Measurements from ENCODE around the gene ASPSCR1. TPM values are rescaled to one million over a fixed set of nuclear protein-coding genes. Genes with fewer than 3 reads are reported as not detected.

The ASPSCR1 gene
- total and polyA plus RNA-seq, 2 of the 13 experiments (the other 11 are each of a cell fraction or from before 2014, with no cell fraction given), result 274 to 314 TPM

DNA sequence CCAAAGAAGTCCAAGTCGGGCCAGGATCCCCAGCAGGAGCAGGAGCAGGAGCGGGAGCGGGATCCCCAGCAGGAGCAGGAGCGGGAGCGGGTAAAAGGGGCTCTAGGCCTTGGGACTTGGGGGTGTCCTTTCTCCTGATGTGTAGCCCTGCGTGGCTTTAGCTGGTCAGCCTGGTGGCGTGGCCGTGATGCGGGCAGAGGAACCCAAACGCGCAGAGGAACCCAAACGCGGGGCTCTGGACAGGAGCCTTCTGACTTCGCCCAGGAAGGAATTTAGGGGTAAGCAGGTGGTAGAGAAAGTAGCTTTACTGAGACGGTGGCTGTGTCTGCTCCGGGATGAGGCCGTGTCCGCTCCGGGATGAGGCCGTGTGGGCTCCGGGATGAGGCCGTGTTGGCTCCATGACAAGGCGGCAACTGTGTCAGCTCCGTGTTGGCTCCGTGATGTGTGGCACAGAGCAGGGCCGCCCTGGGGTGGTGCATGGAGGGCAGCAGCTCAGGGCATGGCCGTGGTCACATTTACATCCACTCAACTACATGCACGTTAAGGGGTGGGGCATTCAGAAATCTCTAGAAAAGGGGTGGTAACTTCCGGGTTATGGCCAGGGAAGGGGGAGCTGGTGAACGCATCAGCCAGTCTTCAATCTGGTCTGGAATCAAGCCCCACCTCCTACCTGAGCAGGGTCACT lies 19.5 kb downstream of the ASPSCR1 start (continued):
- TF ChIP-seq, protein P1, sequence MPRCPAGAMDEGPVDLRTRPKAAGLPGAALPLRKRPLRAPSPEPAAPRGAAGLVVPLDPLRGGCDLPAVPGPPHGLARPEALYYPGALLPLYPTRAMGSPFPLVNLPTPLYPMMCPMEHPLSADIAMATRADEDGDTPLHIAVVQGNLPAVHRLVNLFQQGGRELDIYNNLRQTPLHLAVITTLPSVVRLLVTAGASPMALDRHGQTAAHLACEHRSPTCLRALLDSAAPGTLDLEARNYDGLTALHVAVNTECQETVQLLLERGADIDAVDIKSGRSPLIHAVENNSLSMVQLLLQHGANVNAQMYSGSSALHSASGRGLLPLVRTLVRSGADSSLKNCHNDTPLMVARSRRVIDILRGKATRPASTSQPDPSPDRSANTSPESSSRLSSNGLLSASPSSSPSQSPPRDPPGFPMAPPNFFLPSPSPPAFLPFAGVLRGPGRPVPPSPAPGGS (CRISPR knock-in tag; IDR thresholded peaks at IDR 0.05), result peak; percentile 54; the same call in 1 of the 2 replicates
- TF ChIP-seq, protein P2, sequence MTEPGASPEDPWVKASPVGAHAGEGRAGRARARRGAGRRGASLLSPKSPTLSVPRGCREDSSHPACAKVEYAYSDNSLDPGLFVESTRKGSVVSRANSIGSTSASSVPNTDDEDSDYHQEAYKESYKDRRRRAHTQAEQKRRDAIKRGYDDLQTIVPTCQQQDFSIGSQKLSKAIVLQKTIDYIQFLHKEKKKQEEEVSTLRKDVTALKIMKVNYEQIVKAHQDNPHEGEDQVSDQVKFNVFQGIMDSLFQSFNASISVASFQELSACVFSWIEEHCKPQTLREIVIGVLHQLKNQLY (CRISPR knock-in tag; IDR thresholded peaks at IDR 0.05), result no peak
- TF ChIP-seq, protein P3, sequence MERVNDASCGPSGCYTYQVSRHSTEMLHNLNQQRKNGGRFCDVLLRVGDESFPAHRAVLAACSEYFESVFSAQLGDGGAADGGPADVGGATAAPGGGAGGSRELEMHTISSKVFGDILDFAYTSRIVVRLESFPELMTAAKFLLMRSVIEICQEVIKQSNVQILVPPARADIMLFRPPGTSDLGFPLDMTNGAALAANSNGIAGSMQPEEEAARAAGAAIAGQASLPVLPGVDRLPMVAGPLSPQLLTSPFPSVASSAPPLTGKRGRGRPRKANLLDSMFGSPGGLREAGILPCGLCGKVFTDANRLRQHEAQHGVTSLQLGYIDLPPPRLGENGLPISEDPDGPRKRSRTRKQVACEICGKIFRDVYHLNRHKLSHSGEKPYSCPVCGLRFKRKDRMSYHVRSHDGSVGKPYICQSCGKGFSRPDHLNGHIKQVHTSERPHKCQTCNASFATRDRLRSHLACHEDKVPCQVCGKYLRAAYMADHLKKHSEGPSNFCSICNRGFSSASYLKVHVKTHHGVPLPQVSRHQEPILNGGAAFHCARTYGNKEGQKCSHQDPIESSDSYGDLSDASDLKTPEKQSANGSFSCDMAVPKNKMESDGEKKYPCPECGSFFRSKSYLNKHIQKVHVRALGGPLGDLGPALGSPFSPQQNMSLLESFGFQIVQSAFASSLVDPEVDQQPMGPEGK (CRISPR knock-in tag; IDR thresholded peaks at IDR 0.05), result peak; percentile 30; the same call in 1 of the 2 replicates
- TF ChIP-seq, protein P4, sequence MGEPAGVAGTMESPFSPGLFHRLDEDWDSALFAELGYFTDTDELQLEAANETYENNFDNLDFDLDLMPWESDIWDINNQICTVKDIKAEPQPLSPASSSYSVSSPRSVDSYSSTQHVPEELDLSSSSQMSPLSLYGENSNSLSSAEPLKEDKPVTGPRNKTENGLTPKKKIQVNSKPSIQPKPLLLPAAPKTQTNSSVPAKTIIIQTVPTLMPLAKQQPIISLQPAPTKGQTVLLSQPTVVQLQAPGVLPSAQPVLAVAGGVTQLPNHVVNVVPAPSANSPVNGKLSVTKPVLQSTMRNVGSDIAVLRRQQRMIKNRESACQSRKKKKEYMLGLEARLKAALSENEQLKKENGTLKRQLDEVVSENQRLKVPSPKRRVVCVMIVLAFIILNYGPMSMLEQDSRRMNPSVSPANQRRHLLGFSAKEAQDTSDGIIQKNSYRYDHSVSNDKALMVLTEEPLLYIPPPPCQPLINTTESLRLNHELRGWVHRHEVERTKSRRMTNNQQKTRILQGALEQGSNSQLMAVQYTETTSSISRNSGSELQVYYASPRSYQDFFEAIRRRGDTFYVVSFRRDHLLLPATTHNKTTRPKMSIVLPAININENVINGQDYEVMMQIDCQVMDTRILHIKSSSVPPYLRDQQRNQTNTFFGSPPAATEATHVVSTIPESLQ (CRISPR knock-in tag; conservative IDR thresholded peaks at IDR 0.05), result no peak
- TF ChIP-seq, protein P5, sequence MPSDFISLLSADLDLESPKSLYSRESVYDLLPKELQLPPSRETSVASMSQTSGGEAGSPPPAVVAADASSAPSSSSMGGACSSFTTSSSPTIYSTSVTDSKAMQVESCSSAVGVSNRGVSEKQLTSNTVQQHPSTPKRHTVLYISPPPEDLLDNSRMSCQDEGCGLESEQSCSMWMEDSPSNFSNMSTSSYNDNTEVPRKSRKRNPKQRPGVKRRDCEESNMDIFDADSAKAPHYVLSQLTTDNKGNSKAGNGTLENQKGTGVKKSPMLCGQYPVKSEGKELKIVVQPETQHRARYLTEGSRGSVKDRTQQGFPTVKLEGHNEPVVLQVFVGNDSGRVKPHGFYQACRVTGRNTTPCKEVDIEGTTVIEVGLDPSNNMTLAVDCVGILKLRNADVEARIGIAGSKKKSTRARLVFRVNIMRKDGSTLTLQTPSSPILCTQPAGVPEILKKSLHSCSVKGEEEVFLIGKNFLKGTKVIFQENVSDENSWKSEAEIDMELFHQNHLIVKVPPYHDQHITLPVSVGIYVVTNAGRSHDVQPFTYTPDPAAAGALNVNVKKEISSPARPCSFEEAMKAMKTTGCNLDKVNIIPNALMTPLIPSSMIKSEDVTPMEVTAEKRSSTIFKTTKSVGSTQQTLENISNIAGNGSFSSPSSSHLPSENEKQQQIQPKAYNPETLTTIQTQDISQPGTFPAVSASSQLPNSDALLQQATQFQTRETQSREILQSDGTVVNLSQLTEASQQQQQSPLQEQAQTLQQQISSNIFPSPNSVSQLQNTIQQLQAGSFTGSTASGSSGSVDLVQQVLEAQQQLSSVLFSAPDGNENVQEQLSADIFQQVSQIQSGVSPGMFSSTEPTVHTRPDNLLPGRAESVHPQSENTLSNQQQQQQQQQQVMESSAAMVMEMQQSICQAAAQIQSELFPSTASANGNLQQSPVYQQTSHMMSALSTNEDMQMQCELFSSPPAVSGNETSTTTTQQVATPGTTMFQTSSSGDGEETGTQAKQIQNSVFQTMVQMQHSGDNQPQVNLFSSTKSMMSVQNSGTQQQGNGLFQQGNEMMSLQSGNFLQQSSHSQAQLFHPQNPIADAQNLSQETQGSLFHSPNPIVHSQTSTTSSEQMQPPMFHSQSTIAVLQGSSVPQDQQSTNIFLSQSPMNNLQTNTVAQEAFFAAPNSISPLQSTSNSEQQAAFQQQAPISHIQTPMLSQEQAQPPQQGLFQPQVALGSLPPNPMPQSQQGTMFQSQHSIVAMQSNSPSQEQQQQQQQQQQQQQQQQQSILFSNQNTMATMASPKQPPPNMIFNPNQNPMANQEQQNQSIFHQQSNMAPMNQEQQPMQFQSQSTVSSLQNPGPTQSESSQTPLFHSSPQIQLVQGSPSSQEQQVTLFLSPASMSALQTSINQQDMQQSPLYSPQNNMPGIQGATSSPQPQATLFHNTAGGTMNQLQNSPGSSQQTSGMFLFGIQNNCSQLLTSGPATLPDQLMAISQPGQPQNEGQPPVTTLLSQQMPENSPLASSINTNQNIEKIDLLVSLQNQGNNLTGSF (CRISPR knock-in tag; IDR thresholded peaks at IDR 0.05), result no peak
- TF ChIP-seq ZNF160 (CRISPR knock-in tag; IDR thresholded peaks at IDR 0.05), result no peak
- peak; percentile 63; the same call in 1 of the 2 replicates for TF ChIP-seq SP4 (CRISPR knock-in tag; IDR thresholded peaks at IDR 0.05)
- TF ChIP-seq CREM (IDR thresholded peaks at IDR 0.05), result no peak
- TF ChIP-seq CREM (CRISPR knock-in tag; IDR thresholded peaks at IDR 0.05), result no peak
- TF ChIP-seq THAP11 (CRISPR knock-in tag; IDR thresholded peaks at IDR 0.05), result peak; percentile 40; the same call in 1 of the 2 replicates
- TF ChIP-seq, protein P6, sequence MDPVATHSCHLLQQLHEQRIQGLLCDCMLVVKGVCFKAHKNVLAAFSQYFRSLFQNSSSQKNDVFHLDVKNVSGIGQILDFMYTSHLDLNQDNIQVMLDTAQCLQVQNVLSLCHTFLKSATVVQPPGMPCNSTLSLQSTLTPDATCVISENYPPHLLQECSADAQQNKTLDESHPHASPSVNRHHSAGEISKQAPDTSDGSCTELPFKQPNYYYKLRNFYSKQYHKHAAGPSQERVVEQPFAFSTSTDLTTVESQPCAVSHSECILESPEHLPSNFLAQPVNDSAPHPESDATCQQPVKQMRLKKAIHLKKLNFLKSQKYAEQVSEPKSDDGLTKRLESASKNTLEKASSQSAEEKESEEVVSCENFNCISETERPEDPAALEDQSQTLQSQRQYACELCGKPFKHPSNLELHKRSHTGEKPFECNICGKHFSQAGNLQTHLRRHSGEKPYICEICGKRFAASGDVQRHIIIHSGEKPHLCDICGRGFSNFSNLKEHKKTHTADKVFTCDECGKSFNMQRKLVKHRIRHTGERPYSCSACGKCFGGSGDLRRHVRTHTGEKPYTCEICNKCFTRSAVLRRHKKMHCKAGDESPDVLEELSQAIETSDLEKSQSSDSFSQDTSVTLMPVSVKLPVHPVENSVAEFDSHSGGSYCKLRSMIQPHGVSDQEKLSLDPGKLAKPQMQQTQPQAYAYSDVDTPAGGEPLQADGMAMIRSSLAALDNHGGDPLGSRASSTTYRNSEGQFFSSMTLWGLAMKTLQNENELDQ (CRISPR knock-in tag; IDR thresholded peaks at IDR 0.05; ENCODE audit: borderline replicate concordance), result no peak
- TF ChIP-seq, protein P7, sequence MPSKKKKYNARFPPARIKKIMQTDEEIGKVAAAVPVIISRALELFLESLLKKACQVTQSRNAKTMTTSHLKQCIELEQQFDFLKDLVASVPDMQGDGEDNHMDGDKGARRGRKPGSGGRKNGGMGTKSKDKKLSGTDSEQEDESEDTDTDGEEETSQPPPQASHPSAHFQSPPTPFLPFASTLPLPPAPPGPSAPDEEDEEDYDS (CRISPR knock-in tag; IDR thresholded peaks at IDR 0.05), result peak; percentile 61; the same call in 1 of the 2 replicates
- TF ChIP-seq ZMYM2 (CRISPR knock-in tag; IDR thresholded peaks at IDR 0.05), result no peak
- no peak for TF ChIP-seq IKZF1 (IDR thresholded peaks at IDR 0.05)
- TF ChIP-seq BCL6 (CRISPR knock-in tag; IDR thresholded peaks at IDR 0.05), result no peak
